ENCODE measurements around the gene SSB.

- TF ChIP-seq, protein P1, sequence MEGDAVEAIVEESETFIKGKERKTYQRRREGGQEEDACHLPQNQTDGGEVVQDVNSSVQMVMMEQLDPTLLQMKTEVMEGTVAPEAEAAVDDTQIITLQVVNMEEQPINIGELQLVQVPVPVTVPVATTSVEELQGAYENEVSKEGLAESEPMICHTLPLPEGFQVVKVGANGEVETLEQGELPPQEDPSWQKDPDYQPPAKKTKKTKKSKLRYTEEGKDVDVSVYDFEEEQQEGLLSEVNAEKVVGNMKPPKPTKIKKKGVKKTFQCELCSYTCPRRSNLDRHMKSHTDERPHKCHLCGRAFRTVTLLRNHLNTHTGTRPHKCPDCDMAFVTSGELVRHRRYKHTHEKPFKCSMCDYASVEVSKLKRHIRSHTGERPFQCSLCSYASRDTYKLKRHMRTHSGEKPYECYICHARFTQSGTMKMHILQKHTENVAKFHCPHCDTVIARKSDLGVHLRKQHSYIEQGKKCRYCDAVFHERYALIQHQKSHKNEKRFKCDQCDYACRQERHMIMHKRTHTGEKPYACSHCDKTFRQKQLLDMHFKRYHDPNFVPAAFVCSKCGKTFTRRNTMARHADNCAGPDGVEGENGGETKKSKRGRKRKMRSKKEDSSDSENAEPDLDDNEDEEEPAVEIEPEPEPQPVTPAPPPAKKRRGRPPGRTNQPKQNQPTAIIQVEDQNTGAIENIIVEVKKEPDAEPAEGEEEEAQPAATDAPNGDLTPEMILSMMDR (IDR thresholded peaks at IDR 0.05; ENCODE audit: insufficient read depth, low read length, poor library complexity, severe bottlenecking): no peak
- TF ChIP-seq EZH2phosphoT487 (conservative IDR thresholded peaks at IDR 0.05; ENCODE audit: low read length): no peak
Measured at GRCh38 chr2:169759987-169760386, 38.7 kb upstream of the SSB start.
